ENCODE measurements around the gene CTNNA3. TPM values are rescaled to one million over a fixed set of nuclear protein-coding genes. Genes with fewer than 3 reads are reported as not detected.
A peak's percentile ranks its signal among the peaks of the same experiment; 100 is the strongest.

The CTNNA3 gene
- total and polyA plus RNA-seq, 4 experiments from 2014 or later = not detected

- Mint-ChIP-seq H3K9me3 (peaks cover 0 to 9% (median 3%) of the 10 kb centered on the region in 8 donors), H3K36me3 (no peaks in the 10 kb centered on the region), H3K27me3 (peaks cover 0 to 3% of the 10 kb centered on the region in 2 donors), H3K27ac (peak overlapping the region in 1 of 7 donors; percentile 36), H3K4me1 (peaks cover 0 to 2% (median 0%) of the 10 kb centered on the region in 4 donors), H3K4me3 (peak overlapping the region in 1 of 8 donors; percentile 31)
- Histone ChIP-seq H3K27me3 (ENCODE audit: insufficient read depth, low read length) (no peaks in the 10 kb centered on the region), H3K4me3 (ENCODE audit: low read length in 2 of 2) (no peak overlapping the region), H3K9me3 (ENCODE audit: control insufficient read depth in 1 of 2, low read length in 2 of 2) (no peaks in the 10 kb centered on the region), H3K36me3 (ENCODE audit: insufficient read depth, low read length) (no peaks in the 10 kb centered on the region), H3K27ac (ENCODE audit: low read depth, low read length) (no peak overlapping the region), H3K4me1 (ENCODE audit: insufficient read depth, low read length) (no peaks in the 10 kb centered on the region)
- POLR2A ChIA-PET (ENCODE audit: partially characterized antibody) = no interaction called here
- CTCF ChIA-PET (ENCODE audit: partially characterized antibody) = no interaction called here
- no peak for DNase-seq
- intact Hi-C loops (cut with micrococcal nuclease) = no loop called here
These were observed 145.1 kb downstream of the CTNNA3 start for GRCh38 chr10:67550838-67551402.

GRCh38 chr10:67550046-67550445 lies 145.9 kb downstream of the CTNNA3 start:
- Mint-ChIP-seq H3K4me1 (peaks cover 0 to 2% (median 0%) of the 10 kb centered on the region in 4 donors), H3K4me3 (no peak overlapping the region), H3K36me3 (no peaks in the 10 kb centered on the region), H3K27ac (no peak overlapping the region), H3K9me3 (peaks cover 0 to 7% (median 3%) of the 10 kb centered on the region in 8 donors), H3K27me3 (peaks cover 0 to 2% of the 10 kb centered on the region in 2 donors)
- Histone ChIP-seq H3K36me3 (ENCODE audit: insufficient read depth, low read length) (no peaks in the 10 kb centered on the region), H3K27ac (ENCODE audit: low read depth, low read length) (no peak overlapping the region), H3K4me1 (ENCODE audit: insufficient read depth, low read length) (no peaks in the 10 kb centered on the region), H3K27me3 (ENCODE audit: insufficient read depth, low read length) (no peaks in the 10 kb centered on the region), H3K9me3 (ENCODE audit: control insufficient read depth in 1 of 2, low read length in 2 of 2) (no peaks in the 10 kb centered on the region), H3K4me3 (ENCODE audit: low read length in 2 of 2) (no peak overlapping the region)
- ChIA-PET CTCF (ENCODE audit: partially characterized antibody) (no interaction called here), POLR2A (ENCODE audit: partially characterized antibody) (no interaction called here)
- intact Hi-C loops (cut with micrococcal nuclease) = no loop called here
- DNase-seq = no peak

GRCh38 chr10:67549390-67549789 lies 146.6 kb downstream of the CTNNA3 start:
- no peak for DNase-seq
- no peak overlapping the region for H3K4me3 ChIP-seq (ENCODE audit: low read length in 2 of 2)
- Mint-ChIP-seq H3K36me3 (no peaks in the 10 kb centered on the region), H3K27me3 (no peaks in the 10 kb centered on the region), H3K4me1 (peaks cover 0 to 2% (median 0%) of the 10 kb centered on the region in 4 donors), H3K27ac (no peak overlapping the region), H3K4me3 (no peak overlapping the region), H3K9me3 (peaks cover 0 to 5% (median 1%) of the 10 kb centered on the region in 8 donors)
- ChIA-PET POLR2A (ENCODE audit: partially characterized antibody) (no interaction called here), CTCF (ENCODE audit: partially characterized antibody) (interaction anchor here (1.1 kb wide), 1 partner anchor 230 kb away, joined by 3 read pairs; no protein-coding TSS in a partner anchor)
- intact Hi-C loops (cut with micrococcal nuclease) = no loop called here
- no peaks in the 10 kb centered on the region for H3K4me1 ChIP-seq (ENCODE audit: insufficient read depth, low read length)
- H3K36me3 ChIP-seq (ENCODE audit: insufficient read depth, low read length) = no peaks in the 10 kb centered on the region
- H3K27ac ChIP-seq (ENCODE audit: low read depth, low read length) = no peak overlapping the region
- no peaks in the 10 kb centered on the region for H3K9me3 ChIP-seq (ENCODE audit: control insufficient read depth in 1 of 2, low read length in 2 of 2)
- H3K27me3 ChIP-seq (ENCODE audit: insufficient read depth, low read length) = no peaks in the 10 kb centered on the region

- intact Hi-C loops (cut with micrococcal nuclease) = no loop called here
- CTCF ChIA-PET (ENCODE audit: partially characterized antibody) = no interaction called here
These were observed 154.6 kb downstream of the CTNNA3 start for GRCh38 chr10:67541411-67541810.

GRCh38 chr10:67539312-67539711 lies 156.7 kb downstream of the CTNNA3 start:
- H3K36me3 ChIP-seq (ENCODE audit: insufficient read depth, low read length) = no peaks in the 10 kb centered on the region
- H3K27ac ChIP-seq (ENCODE audit: low read depth, low read length) = no peak overlapping the region
- POLR2A ChIA-PET (ENCODE audit: partially characterized antibody) = no interaction called here
- no peaks in the 10 kb centered on the region for H3K27me3 ChIP-seq (ENCODE audit: insufficient read depth, low read length)
- no peaks in the 10 kb centered on the region for H3K4me1 ChIP-seq (ENCODE audit: insufficient read depth, low read length)
- H3K27ac Mint-ChIP-seq = no peak overlapping the region
- no peak overlapping the region for H3K4me3 Mint-ChIP-seq
- H3K27me3 Mint-ChIP-seq = peaks cover 0 to 2% of the 10 kb centered on the region in 2 donors
- no peaks in the 10 kb centered on the region for H3K9me3 Mint-ChIP-seq
- H3K4me3 ChIP-seq (ENCODE audit: low read length in 2 of 2) = no peak overlapping the region
- H3K36me3 Mint-ChIP-seq = no peaks in the 10 kb centered on the region
- DNase-seq = no peak
- peaks cover 7 to 15% (median 8%) of the 10 kb centered on the region in 4 donors for H3K4me1 Mint-ChIP-seq
- H3K9me3 ChIP-seq (ENCODE audit: control insufficient read depth in 1 of 2, low read length in 2 of 2) = no peaks in the 10 kb centered on the region
- intact Hi-C loops (cut with micrococcal nuclease) = no loop called here
- CTCF ChIA-PET (ENCODE audit: partially characterized antibody) = no interaction called here

More at GRCh38 chr10:67541411-67541810, 154.6 kb downstream of the CTNNA3 start:
- Mint-ChIP-seq H3K27me3 (no peaks in the 10 kb centered on the region), H3K9me3 (no peaks in the 10 kb centered on the region), H3K4me3 (no peak overlapping the region), H3K36me3 (no peaks in the 10 kb centered on the region), H3K27ac (no peak overlapping the region), H3K4me1 (peaks cover 7 to 8% (median 8%) of the 10 kb centered on the region in 4 donors)
- DNase-seq = no peak
- H3K4me1 ChIP-seq (ENCODE audit: insufficient read depth, low read length) = no peaks in the 10 kb centered on the region
- no peaks in the 10 kb centered on the region for H3K9me3 ChIP-seq (ENCODE audit: control insufficient read depth in 1 of 2, low read length in 2 of 2)
- H3K36me3 ChIP-seq (ENCODE audit: insufficient read depth, low read length) = no peaks in the 10 kb centered on the region
- POLR2A ChIA-PET (ENCODE audit: partially characterized antibody) = no interaction called here
- no peaks in the 10 kb centered on the region for H3K27me3 ChIP-seq (ENCODE audit: insufficient read depth, low read length)
- no peak overlapping the region for H3K27ac ChIP-seq (ENCODE audit: low read depth, low read length)
- H3K4me3 ChIP-seq (ENCODE audit: low read length in 2 of 2) = no peak overlapping the region

GRCh38 chr10:67537906-67538305 lies 158.1 kb downstream of the CTNNA3 start:
- peaks cover 7 to 15% (median 8%) of the 10 kb centered on the region in 4 donors for H3K4me1 Mint-ChIP-seq
- H3K4me3 Mint-ChIP-seq = no peak overlapping the region
- Histone ChIP-seq H3K9me3 (ENCODE audit: control insufficient read depth in 1 of 2, low read length in 2 of 2) (no peaks in the 10 kb centered on the region), H3K36me3 (ENCODE audit: insufficient read depth, low read length) (no peaks in the 10 kb centered on the region), H3K4me3 (ENCODE audit: low read length in 2 of 2) (no peak overlapping the region), H3K27ac (ENCODE audit: low read depth, low read length) (no peak overlapping the region), H3K27me3 (ENCODE audit: insufficient read depth, low read length) (no peaks in the 10 kb centered on the region), H3K4me1 (ENCODE audit: insufficient read depth, low read length) (no peaks in the 10 kb centered on the region)
- H3K27me3 Mint-ChIP-seq = peaks cover 0 to 2% of the 10 kb centered on the region in 2 donors
- H3K36me3 Mint-ChIP-seq = no peaks in the 10 kb centered on the region
- ChIA-PET POLR2A (ENCODE audit: partially characterized antibody) (no interaction called here), CTCF (ENCODE audit: partially characterized antibody) (no interaction called here)
- intact Hi-C loops (cut with micrococcal nuclease) = no loop called here
- no peak overlapping the region for H3K27ac Mint-ChIP-seq
- no peak for DNase-seq
- H3K9me3 Mint-ChIP-seq = no peaks in the 10 kb centered on the region

- peaks cover 7 to 12% of the 10 kb centered on the region in 2 donors for H3K27me3 Mint-ChIP-seq
These were observed 162.6 kb downstream of the CTNNA3 start for GRCh38 chr10:67533376-67533775.

More at GRCh38 chr10:67533376-67533775, 162.6 kb downstream of the CTNNA3 start:
- Mint-ChIP-seq H3K9me3 (peaks cover 0 to 7% (median 0%) of the 10 kb centered on the region in 8 donors), H3K27ac (no peak overlapping the region), H3K36me3 (no peaks in the 10 kb centered on the region), H3K4me3 (no peak overlapping the region), H3K4me1 (peaks cover 7 to 15% (median 8%) of the 10 kb centered on the region in 4 donors)
- Histone ChIP-seq H3K4me1 (ENCODE audit: insufficient read depth, low read length) (no peaks in the 10 kb centered on the region), H3K27ac (ENCODE audit: low read depth, low read length) (no peak overlapping the region), H3K4me3 (ENCODE audit: low read length in 2 of 2) (no peak overlapping the region), H3K9me3 (ENCODE audit: control insufficient read depth in 1 of 2, low read length in 2 of 2) (no peaks in the 10 kb centered on the region), H3K27me3 (ENCODE audit: insufficient read depth, low read length) (no peaks in the 10 kb centered on the region), H3K36me3 (ENCODE audit: insufficient read depth, low read length) (no peaks in the 10 kb centered on the region)
- ChIA-PET POLR2A (ENCODE audit: partially characterized antibody) (no interaction called here), CTCF (ENCODE audit: partially characterized antibody) (no interaction called here)
- intact Hi-C loops (cut with micrococcal nuclease) = no loop called here
- no peak for DNase-seq
